ENCODE results near the gene CCND2.

DNA sequence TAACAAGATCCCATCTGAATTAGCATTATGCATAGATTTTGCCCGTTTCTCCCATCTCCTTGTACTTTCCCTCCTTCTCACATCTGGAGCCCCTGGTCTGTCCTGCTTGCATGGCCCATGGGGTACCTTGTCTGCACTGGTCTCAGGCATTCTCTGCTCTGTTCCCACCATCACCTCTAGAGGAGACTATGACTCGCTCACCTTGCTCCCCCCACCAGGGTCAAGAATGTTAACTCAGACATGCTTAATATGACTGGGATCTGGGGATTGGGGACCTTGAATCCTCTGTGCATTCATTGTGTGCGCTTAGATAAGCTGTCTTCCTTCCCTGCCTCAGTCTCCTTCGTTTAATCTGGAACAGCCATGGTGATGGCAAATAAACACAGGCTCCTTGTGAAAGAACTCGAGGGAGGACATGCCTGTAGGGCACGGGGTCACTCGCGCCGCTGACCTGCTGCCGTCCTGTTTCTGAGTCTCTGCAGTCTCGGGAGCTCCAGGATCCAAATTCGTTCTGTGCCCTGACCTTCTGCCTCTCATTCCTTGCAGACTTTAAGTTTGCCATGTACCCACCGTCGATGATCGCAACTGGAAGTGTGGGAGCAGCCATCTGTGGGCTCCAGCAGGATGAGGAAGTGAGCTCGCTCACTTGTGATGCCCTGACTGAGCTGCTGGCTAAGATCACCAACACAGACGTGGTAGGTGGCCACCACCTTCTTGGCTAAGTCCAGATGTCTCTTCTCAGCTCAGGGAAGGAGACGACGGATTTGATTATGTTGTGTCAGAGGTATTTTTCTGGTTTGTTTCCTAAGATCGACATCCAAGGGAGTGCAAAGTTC, 15.0 kb downstream of the CCND2 start:
- TF ChIP-seq POLR2AphosphoS5 (IDR thresholded peaks at IDR 0.05; ENCODE audit: borderline replicate concordance, low read depth, low read length): 0 out of 2 replicates have a peak, but pooled peaks have one; percentile 24
- no peak for TF ChIP-seq EZH2 (IDR thresholded peaks at IDR 0.05)
